Esophagus muscularis mucosa (tissue), 4 donors: Measurements from ENCODE around the gene HDAC4. TPM values are rescaled to one million over a fixed set of nuclear protein-coding genes. Genes with fewer than 3 reads are reported as not detected.

Experiments
- DNase-seq: peaks from one replicate; pipeline ENCODE4 v3.0.0-alpha.2; 2017; ENCODE audit errors: extremely low spot score
- H3K27ac ChIP-seq, 4 donors: fragments of 200-600 bp; sonication (generic); replicated peaks in 1 of 4; 1 replicate in 3 of 4; 2 replicates in 1 of 4; pipeline ENCODE4 v1.5.1; 2016 to 2019; ENCODE audit warnings: mild to moderate bottlenecking in 1 of 4
- H3K27me3 ChIP-seq, 4 donors: fragments of 200-600 bp; sonication (generic); one replicate each; pipeline versions ENCODE4 v1.5.1 to v1.6.0; 2016 to 2019
- H3K36me3 ChIP-seq, 4 donors: fragments of 200-600 bp; sonication (generic); one replicate each; pipeline ENCODE4 v1.5.1; 2016 to 2019
- H3K4me1 ChIP-seq, 4 donors: fragments of 200-600 bp; sonication (generic); one replicate each; pipeline ENCODE4 v1.5.1; 2016 to 2019
- H3K4me3 ChIP-seq, 4 donors: fragments of 200-600 bp; sonication (generic); 1 replicate in 2 of 4; 2 replicates in 2 of 4; pipeline ENCODE4 v1.5.1; 2016 to 2019; ENCODE audit warnings: mild to moderate bottlenecking in 4 of 4, moderate library complexity in 1 of 4
- H3K9me3 ChIP-seq, 4 donors: fragments of 200-600 bp; sonication (generic); 1 replicate in 3 of 4; 2 replicates in 1 of 4; pipeline ENCODE4 v1.5.1; 2016 to 2019
- EP300 ChIP-seq: sonication (generic); formaldehyde crosslinking; IDR thresholded peaks from one replicate; pipeline ENCODE4 v1.6.1; 2017; ENCODE audit warnings: antibody characterized with exemption
- POLR2A ChIP-seq: fragments of 450-650 bp; IDR thresholded peaks from one replicate; pipeline ENCODE4 v1.6.1; 2017; ENCODE audit warnings: antibody characterized with exemption, moderate library complexity, mild to moderate bottlenecking, low read depth
- POLR2AphosphoS5 ChIP-seq, 2 donors: sonication (generic); formaldehyde crosslinking; IDR thresholded peaks; one replicate each; pipeline ENCODE4 v1.6.1; 2017; ENCODE audit warnings: antibody characterized with exemption in 2 of 2
- WGBS: methylation state at CpG from one replicate; pipeline ENCODE4 v1.1.5; 2018; 5-methylcytosine and 5-hydroxymethylcytosine counted together
- intact Hi-C: fragments of 100-400 bp; cut with DNase I; formaldehyde crosslinking; loops from one replicate; pipeline ENCODE4 v1.15.1; 2023
- total RNA-seq, 4 donors: library from RNA; depleted of rRNA; stranded (reverse); fragments of >200 nt; gene quantifications; one replicate each; pipeline versions ENCODE4 v1.1.0 to v1.2.1, GENCODE V29; 2016
- TF ChIP-seq, protein P1 (sequence below), 3 experiments: fragments of 200-600 bp in 2 of 3; fragments of 450-650 bp in 1 of 3; sonication (generic) in 2 of 3; IDR thresholded peaks; one replicate each; pipeline ENCODE4 v1.5.1; 2017 to 2019; ENCODE audit warnings: antibody characterized with exemption in 3 of 3, mild to moderate bottlenecking in 2 of 3, moderate library complexity in 1 of 3

The HDAC4 gene
- total RNA-seq, 4 donors from 2014 or later: 59.4 to 119 (median 76.1) TPM

DNA sequence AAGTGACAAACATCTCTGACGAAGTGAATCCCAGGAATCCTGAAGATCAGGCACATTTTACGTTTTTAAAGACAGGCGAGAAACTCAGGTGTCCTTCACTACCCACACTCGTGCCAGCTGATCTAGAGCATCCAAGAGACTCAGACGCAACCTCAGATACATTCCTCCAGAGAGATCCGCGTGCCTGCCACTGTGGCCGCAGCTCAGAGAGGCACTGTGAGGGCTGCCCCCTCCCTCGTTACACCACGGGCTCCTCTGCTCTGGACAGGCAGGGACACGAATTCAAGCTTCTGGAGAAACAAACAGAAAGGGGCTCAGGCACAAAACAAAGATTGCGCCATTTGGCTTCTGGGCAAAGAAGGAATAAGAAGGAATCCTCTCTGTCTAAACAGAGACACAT is 268.0 kb downstream of the HDAC4 start:
- Histone ChIP-seq H3K9me3 (no peaks in the 10 kb centered on the region), H3K27me3 (no peaks in the 10 kb centered on the region), H3K4me1 (peaks cover 0 to 7% (median 3%) of the 10 kb centered on the region in 4 donors), H3K36me3 (peaks cover 58 to 99% (median 83%) of the 10 kb centered on the region in 4 donors), H3K27ac (no peak overlapping the region), H3K4me3 (no peak overlapping the region)
- TF ChIP-seq, protein P1, sequence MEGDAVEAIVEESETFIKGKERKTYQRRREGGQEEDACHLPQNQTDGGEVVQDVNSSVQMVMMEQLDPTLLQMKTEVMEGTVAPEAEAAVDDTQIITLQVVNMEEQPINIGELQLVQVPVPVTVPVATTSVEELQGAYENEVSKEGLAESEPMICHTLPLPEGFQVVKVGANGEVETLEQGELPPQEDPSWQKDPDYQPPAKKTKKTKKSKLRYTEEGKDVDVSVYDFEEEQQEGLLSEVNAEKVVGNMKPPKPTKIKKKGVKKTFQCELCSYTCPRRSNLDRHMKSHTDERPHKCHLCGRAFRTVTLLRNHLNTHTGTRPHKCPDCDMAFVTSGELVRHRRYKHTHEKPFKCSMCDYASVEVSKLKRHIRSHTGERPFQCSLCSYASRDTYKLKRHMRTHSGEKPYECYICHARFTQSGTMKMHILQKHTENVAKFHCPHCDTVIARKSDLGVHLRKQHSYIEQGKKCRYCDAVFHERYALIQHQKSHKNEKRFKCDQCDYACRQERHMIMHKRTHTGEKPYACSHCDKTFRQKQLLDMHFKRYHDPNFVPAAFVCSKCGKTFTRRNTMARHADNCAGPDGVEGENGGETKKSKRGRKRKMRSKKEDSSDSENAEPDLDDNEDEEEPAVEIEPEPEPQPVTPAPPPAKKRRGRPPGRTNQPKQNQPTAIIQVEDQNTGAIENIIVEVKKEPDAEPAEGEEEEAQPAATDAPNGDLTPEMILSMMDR (IDR thresholded peaks at IDR 0.05): no peak
- TF ChIP-seq POLR2AphosphoS5 (IDR thresholded peaks at IDR 0.05) (no peak), POLR2A (no peak), EP300 (no peak)
- intact Hi-C loops: no loop called here
- 91% methylated on average over 12 of the region's 12 CpGs for WGBS
- DNase-seq: no peak

DNA sequence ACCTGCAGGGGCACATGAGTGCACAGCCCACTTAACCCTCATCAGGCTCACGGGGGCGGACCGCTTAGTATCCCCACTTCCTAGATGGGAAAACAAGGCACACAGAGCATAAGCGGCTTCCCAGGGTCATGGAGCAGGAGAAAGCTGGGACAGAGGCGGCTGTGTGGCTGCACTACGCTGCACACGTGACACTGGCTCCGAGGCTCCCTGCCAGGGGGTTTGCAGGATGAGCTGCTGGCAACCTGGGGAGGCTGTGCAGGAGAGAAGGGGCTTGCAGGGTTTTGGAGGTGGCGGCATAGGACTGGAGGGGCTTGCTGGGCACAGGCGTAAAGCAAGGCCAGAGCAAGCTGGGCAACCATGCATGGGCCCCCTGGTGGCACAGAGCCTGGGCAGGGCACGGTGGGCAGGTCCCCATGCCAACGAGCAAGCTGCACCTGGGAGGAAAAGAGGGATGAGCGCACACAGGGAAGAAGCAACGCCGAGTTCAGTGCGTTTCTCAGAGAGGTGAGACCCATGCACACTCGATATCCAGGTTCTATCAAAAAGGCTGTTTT is 268.6 kb downstream of the HDAC4 start:
- peaks cover 0 to 7% (median 3%) of the 10 kb centered on the region in 4 donors for H3K4me1 ChIP-seq
- no peak overlapping the region for H3K27ac ChIP-seq
- no peak for DNase-seq
- peaks cover 53 to 99% (median 81%) of the 10 kb centered on the region in 4 donors for H3K36me3 ChIP-seq
- H3K4me3 ChIP-seq: no peak overlapping the region
- TF ChIP-seq, protein P1 (IDR thresholded peaks at IDR 0.05): no peak
- TF ChIP-seq POLR2A: no peak
- TF ChIP-seq POLR2AphosphoS5 (IDR thresholded peaks at IDR 0.05): no peak
- no peak for TF ChIP-seq EP300
- intact Hi-C loops: no loop called here
- WGBS: 84% methylated on average over 16 of the region's 17 CpGs
- no peaks in the 10 kb centered on the region for H3K9me3 ChIP-seq
- H3K27me3 ChIP-seq: no peaks in the 10 kb centered on the region

DNA sequence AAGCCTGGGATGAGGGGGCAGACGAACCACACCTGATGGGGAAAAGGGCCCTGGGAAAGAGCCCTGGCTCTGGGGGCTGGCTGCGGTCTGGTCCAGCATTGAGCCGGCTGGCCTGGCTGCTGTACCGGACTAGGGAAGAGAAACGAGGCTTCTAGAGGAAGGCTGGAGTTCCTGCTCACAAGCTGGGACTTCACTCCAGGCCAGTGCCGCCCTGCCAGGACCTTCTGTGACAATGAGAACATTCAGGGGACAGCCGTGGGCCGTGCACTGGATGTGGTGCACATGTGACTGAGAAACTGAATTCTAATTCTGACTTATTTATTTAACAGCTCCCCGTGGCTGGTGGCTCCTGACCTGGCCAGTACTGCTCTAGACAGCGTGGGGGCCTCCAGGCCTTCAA is 269.3 kb downstream of the HDAC4 start:
- Histone ChIP-seq H3K27me3 (no peaks in the 10 kb centered on the region), H3K4me3 (no peak overlapping the region), H3K4me1 (peaks cover 0 to 7% (median 3%) of the 10 kb centered on the region in 4 donors), H3K9me3 (no peaks in the 10 kb centered on the region), H3K27ac (peak overlapping the region in 1 of 4 donors; percentile 6), H3K36me3 (peaks cover 52 to 99% (median 80%) of the 10 kb centered on the region in 4 donors)
- 79% methylated on average over 10 of the region's 10 CpGs for WGBS
- TF ChIP-seq POLR2A: no peak
- TF ChIP-seq, protein P1 (IDR thresholded peaks at IDR 0.05): no peak
- TF ChIP-seq EP300: no peak
- TF ChIP-seq POLR2AphosphoS5 (IDR thresholded peaks at IDR 0.05): no peak
- DNase-seq: no peak
- intact Hi-C loops: no loop called here

DNA sequence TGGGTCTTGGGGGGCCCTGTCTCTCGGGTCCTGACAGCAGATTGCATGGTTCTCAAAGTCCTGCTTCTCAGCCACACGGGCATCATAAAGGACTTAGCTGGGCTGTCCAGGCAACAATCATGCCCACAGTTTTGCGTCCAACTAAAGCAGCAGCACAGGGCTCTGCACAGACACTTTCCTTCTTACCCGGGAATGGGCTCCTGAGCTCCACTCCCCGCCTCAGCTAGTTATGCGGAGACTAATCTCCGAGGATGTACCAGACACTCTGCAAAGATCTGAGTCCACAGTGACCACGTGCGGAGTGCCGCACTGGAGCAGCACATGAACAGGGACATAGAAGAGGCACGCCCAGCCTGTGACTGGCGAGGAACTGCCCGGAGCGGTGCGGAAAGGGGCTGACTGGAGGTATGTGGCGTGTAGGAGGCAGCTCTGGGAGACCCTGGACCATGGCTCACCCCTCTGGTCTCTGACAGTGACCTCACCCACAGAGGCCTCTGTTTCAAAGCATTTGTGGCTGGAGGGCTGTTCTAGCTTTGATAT is 270.0 kb downstream of the HDAC4 start:
- Histone ChIP-seq H3K27me3 (no peaks in the 10 kb centered on the region), H3K4me3 (no peak overlapping the region), H3K27ac (peak overlapping the region in 1 of 4 donors; percentile 6), H3K9me3 (no peaks in the 10 kb centered on the region), H3K4me1 (peaks cover 0 to 7% (median 3%) of the 10 kb centered on the region in 4 donors), H3K36me3 (peaks cover 59 to 99% (median 80%) of the 10 kb centered on the region in 4 donors)
- intact Hi-C loops: no loop called here
- no peak for TF ChIP-seq POLR2AphosphoS5 (IDR thresholded peaks at IDR 0.05)
- no peak for TF ChIP-seq POLR2A
- no peak for TF ChIP-seq EP300
- TF ChIP-seq, protein P1 (IDR thresholded peaks at IDR 0.05): no peak
- WGBS: 92% methylated on average over 15 of the region's 16 CpGs
- DNase-seq: no peak
